HCT116 (cell line): ENCODE measurements around the gene LYPD8.
"Not testable (repeated sequence)": the region's sequence is repeated elsewhere in the genome, so short reads cannot be mapped to it uniquely, and the experiment has no call there.

Source experiments
- CTCF ChIP-seq, 3 experiments: fragments of 200-600 bp in 1 of 3; sonication (generic) in 1 of 3; IDR thresholded peaks in 2 of 3; conservative IDR thresholded peaks in 1 of 3; 2 replicates each; pipeline ENCODE4 v1.5.1; 2012 to 2017; ENCODE audit warnings: low read depth in 2 of 3, low read length in 2 of 3, antibody characterized with exemption in 1 of 3, borderline replicate concordance in 1 of 3, control low read depth in 1 of 3, mild to moderate bottlenecking in 1 of 3, mixed read lengths in 1 of 3, mixed run types in 1 of 3, moderate library complexity in 1 of 3; ENCODE audit not compliant: insufficient read depth in 1 of 3
- EGR1 ChIP-seq: IDR thresholded peaks from 2 replicates; pipeline ENCODE4 v1.6.1; 2012; ENCODE audit warnings: low read depth
- ELF1 ChIP-seq: IDR thresholded peaks from 2 replicates; pipeline ENCODE4 v1.6.1; 2012; ENCODE audit warnings: low read depth, borderline replicate concordance
- EZH2phosphoT487 ChIP-seq: fragments of 200-600 bp; IDR thresholded peaks from 2 replicates; pipeline ENCODE4 v1.6.1; 2018; ENCODE audit warnings: antibody characterized with exemption, borderline replicate concordance
- POLR2A ChIP-seq: IDR thresholded peaks from 2 replicates; pipeline ENCODE4 v1.7.0; 2011; ENCODE audit warnings: borderline replicate concordance; ENCODE audit not compliant: insufficient read depth, insufficient read length; ENCODE audit errors: extremely low read depth
- POLR2AphosphoS5 ChIP-seq: IDR thresholded peaks from 2 replicates; pipeline ENCODE4 v1.6.1; 2011; ENCODE audit warnings: mild to moderate bottlenecking, low read depth, low read length, moderate library complexity
- REST ChIP-seq: IDR thresholded peaks from 2 replicates; pipeline ENCODE4 v1.6.1; 2012; ENCODE audit warnings: low read depth
- ZBTB33 ChIP-seq: IDR thresholded peaks from 2 replicates; pipeline ENCODE4 v1.6.1; 2011; ENCODE audit warnings: mild to moderate bottlenecking, low read length, moderate library complexity; ENCODE audit not compliant: insufficient replicate concordance; ENCODE audit errors: extremely low read depth
- ZNF274 ChIP-seq: fragments of 200-500 bp; sonication (Bioruptor generic); IDR thresholded peaks from 2 replicates; pipeline ENCODE4 v1.6.1; 2014; ENCODE audit warnings: mild to moderate bottlenecking, low read depth, low read length, inconsistent platforms

- TF ChIP-seq ZBTB33; CTCF (IDR thresholded peaks at IDR 0.05 in 2 of 3, conservative IDR thresholded peaks at IDR 0.05 in 1 of 3; ENCODE audit: borderline replicate concordance in 1 of 3, insufficient read depth in 1 of 3, low read depth in 2 of 3, low read length in 2 of 3); POLR2A; ZNF274; REST; POLR2AphosphoS5; ELF1; EGR1; EZH2phosphoT487: not testable (repeated sequence)
These were observed 39.1 kb upstream of the LYPD8 start for GRCh38 chr1:248794663-248795062.
